ENCODE data around the gene CALN1.

The CALN1 gene

GRCh38 chr7:71864130-71864529 lies 548.0 kb downstream of the CALN1 start:
- no peak for TF ChIP-seq REST (IDR thresholded peaks at IDR 0.05; ENCODE audit: insufficient read depth in 1 of 2, low read depth in 2 of 2, low read length in 2 of 2)
- TF ChIP-seq TAF1 (IDR thresholded peaks at IDR 0.05; ENCODE audit: borderline replicate concordance, insufficient read depth, low read length), result no peak
- TF ChIP-seq FOXP2 (optimal IDR thresholded peaks at IDR 0.05; ENCODE audit: borderline replicate concordance, extremely low read depth, extremely low read length, insufficient read depth), result no peak
- no peak for TF ChIP-seq SIN3A (IDR thresholded peaks at IDR 0.05; ENCODE audit: borderline replicate concordance, insufficient read depth, low read length)
- no peak for TF ChIP-seq POLR2AphosphoS5 (IDR thresholded peaks at IDR 0.05; ENCODE audit: low read depth, low read length)

- TF ChIP-seq POLR2AphosphoS5 (IDR thresholded peaks at IDR 0.05; ENCODE audit: low read depth, low read length), result no peak
- TF ChIP-seq FOXP2 (optimal IDR thresholded peaks at IDR 0.05; ENCODE audit: borderline replicate concordance, extremely low read depth, extremely low read length, insufficient read depth), result no peak
- no peak for TF ChIP-seq SIN3A (IDR thresholded peaks at IDR 0.05; ENCODE audit: borderline replicate concordance, insufficient read depth, low read length)
- no peak for TF ChIP-seq REST (IDR thresholded peaks at IDR 0.05; ENCODE audit: insufficient read depth in 1 of 2, low read depth in 2 of 2, low read length in 2 of 2)
- TF ChIP-seq TAF1 (IDR thresholded peaks at IDR 0.05; ENCODE audit: borderline replicate concordance, insufficient read depth, low read length), result no peak
Observed at GRCh38 chr7:71860572-71860971, 551.6 kb downstream of the CALN1 start.

GRCh38 chr7:71857338-71857737 lies 554.8 kb downstream of the CALN1 start:
- TF ChIP-seq TAF1 (IDR thresholded peaks at IDR 0.05; ENCODE audit: borderline replicate concordance, insufficient read depth, low read length) (no peak), POLR2AphosphoS5 (IDR thresholded peaks at IDR 0.05; ENCODE audit: low read depth, low read length) (no peak), FOXP2 (optimal IDR thresholded peaks at IDR 0.05; ENCODE audit: borderline replicate concordance, extremely low read depth, extremely low read length, insufficient read depth) (no peak), SIN3A (IDR thresholded peaks at IDR 0.05; ENCODE audit: borderline replicate concordance, insufficient read depth, low read length) (no peak), REST (IDR thresholded peaks at IDR 0.05; ENCODE audit: insufficient read depth in 1 of 2, low read depth in 2 of 2, low read length in 2 of 2) (no peak)

- TF ChIP-seq FOXP2 (optimal IDR thresholded peaks at IDR 0.05; ENCODE audit: borderline replicate concordance, extremely low read depth, extremely low read length, insufficient read depth) (no peak), REST (IDR thresholded peaks at IDR 0.05; ENCODE audit: insufficient read depth in 1 of 2, low read depth in 2 of 2, low read length in 2 of 2) (no peak)
Observed at GRCh38 chr7:71854546-71855397, 557.4 kb downstream of the CALN1 start.
